Pancreas (tissue), 10 donors: ENCODE results near the gene ZSWIM5. TPM values are rescaled to one million over a fixed set of nuclear protein-coding genes. Genes with fewer than 3 reads are reported as not detected.

ENCODE experiments used
- ATAC-seq, 4 donors: fragments of 200-7000 bp; cut with Tn5 transposase; one replicate each; pipeline versions ENCODE4 v1.8.0 to v1.9.1; 2020; ENCODE audit warnings: mild to moderate bottlenecking in 4 of 4, moderate library complexity in 4 of 4
- DNase-seq, 6 donors: peaks; one replicate each; pipeline ENCODE4 v3.0.0-alpha.2; 2020
- FAIRE-seq: peaks from 2 replicates; lab custom pipeline; 2012; peaks lifted over from hg19 to GRCh38; lab: Jason Lieb, UNC
- H3K27ac ChIP-seq, 4 donors: fragments of 200-600 bp; sonication (generic); 1 replicate in 3 of 4; 2 replicates in 1 of 4; pipeline versions ENCODE4 v1.5.0 to v1.8.0; 2020
- H3K27me3 ChIP-seq, 4 donors: fragments of 200-600 bp; one replicate each; pipeline ENCODE4 v1.8.0; 2021
- H3K36me3 ChIP-seq, 3 donors: fragments of 200-600 bp; sonication (generic) in 1 of 3; one replicate each; pipeline versions ENCODE4 v1.5.0 to v1.8.0; 2020 to 2021
- H3K4me1 ChIP-seq, 3 donors: fragments of 200-600 bp; one replicate each; pipeline ENCODE4 v1.8.0; 2021
- H3K4me3 ChIP-seq, 4 donors: fragments of 200-600 bp; sonication (generic) in 2 of 4; one replicate each; pipeline versions ENCODE4 v1.5.0 to v1.8.0; 2020 to 2021
- H3K9me3 ChIP-seq, 4 donors: fragments of 200-600 bp; one replicate each; pipeline ENCODE4 v1.8.0; 2021
- WGBS, 2 donors: extraction: QIAGEN DNeasy Blood & Tissue Kit; methylation state at CpG; one replicate each; pipeline ENCODE4 v1.1.7; 2013; 5-methylcytosine and 5-hydroxymethylcytosine counted together
- intact Hi-C, 3 donors: fragments of 100-400 bp; cut with DNase I; formaldehyde crosslinking; loops; one replicate each; pipeline versions ENCODE4 v1.11.1 to v1.14.2; 2022
- polyA plus RNA-seq, 2 donors: library from polyadenylated mRNA; stranded (reverse); fragments of 200-250 nt; gene quantifications; one replicate each; pipeline ENCODE4 v1.2.3, GENCODE V29; 2013
- total RNA-seq, 6 donors: library from RNA; stranded (reverse); fragmentation: NEBNext Ultra II Directional in 4 of 6; extraction: Animal tissue kit (Norgen Biotek cat#: 25700) in 4 of 6; gene quantifications; one replicate each; pipeline versions ENCODE4 v1.2.1 to v1.2.4, GENCODE V29; 2021 to 2023
- TF ChIP-seq, protein P1 (sequence below), 4 donors: fragments of 200-600 bp; sonication (generic) in 3 of 4; IDR thresholded peaks; one replicate each; pipeline versions ENCODE4 v1.5.0 to v1.8.0; 2021; ENCODE audit warnings: antibody characterized with exemption in 4 of 4
- donor health status: healthy with polysubstance abuse.
- donor health status: DM: no; HTN: no; CAD: no; lungs with moderate emphysema.
- donor health status: DM: no; HTN: no; CAD: no.
- donor health status: control.
- donor health status: control.
- donor health status: Bipolar disorder and iron deficiency.
- donor health status: DM: yes; HTN: yes; CAD: no.
- donor health status: DM: no; HTN: no; CAD: no.
- donor health status: DM: no; HTN: no; CAD: no.
- donor health status: DM: yes; HTN: yes; CAD: no.

ZSWIM5 gene
- total and polyA plus RNA-seq, 8 donors, result 0.76 to 2.7 (median 2.4) TPM

DNA sequence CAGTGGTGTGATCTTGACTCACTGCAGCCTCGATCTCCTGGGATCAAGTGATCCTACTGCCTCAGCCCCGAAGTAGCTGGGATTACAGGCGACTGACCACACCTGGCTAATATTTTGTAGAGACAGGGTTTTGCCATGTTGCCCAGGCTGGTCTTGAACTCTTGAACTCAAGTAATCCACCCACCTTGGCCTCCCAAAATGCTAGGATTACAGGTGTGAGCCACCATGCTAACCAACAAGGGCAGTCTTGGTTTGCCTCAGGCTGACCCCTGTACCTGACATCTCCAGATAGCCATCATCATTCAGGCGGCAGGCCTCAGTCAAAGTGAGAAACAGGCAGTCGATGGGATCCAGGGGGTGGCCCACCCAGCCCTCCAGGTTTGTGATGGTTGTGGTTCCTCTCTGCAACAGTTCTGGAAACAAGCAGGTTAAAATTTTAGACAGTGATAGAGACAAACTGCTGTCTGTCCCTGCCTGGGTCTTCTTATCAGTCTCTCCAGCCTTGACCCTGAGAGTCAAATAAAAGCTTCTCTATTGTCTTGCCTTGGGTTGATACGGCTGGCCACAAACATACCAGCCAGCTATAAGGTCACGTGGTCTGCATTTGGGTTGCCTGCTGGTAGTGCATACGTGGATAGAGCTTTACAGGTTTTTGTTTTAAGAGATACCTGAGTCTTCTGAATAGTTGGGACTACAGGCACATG lies 167.6 kb downstream of the ZSWIM5 start:
- DNase-seq (no peak), FAIRE-seq (no peak), ATAC-seq (no peak)
- no peaks in the 10 kb centered on the region for H3K36me3 ChIP-seq
- TF ChIP-seq, protein P1, sequence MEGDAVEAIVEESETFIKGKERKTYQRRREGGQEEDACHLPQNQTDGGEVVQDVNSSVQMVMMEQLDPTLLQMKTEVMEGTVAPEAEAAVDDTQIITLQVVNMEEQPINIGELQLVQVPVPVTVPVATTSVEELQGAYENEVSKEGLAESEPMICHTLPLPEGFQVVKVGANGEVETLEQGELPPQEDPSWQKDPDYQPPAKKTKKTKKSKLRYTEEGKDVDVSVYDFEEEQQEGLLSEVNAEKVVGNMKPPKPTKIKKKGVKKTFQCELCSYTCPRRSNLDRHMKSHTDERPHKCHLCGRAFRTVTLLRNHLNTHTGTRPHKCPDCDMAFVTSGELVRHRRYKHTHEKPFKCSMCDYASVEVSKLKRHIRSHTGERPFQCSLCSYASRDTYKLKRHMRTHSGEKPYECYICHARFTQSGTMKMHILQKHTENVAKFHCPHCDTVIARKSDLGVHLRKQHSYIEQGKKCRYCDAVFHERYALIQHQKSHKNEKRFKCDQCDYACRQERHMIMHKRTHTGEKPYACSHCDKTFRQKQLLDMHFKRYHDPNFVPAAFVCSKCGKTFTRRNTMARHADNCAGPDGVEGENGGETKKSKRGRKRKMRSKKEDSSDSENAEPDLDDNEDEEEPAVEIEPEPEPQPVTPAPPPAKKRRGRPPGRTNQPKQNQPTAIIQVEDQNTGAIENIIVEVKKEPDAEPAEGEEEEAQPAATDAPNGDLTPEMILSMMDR (IDR thresholded peaks at IDR 0.05), result no peak
- H3K4me1 ChIP-seq, result no peaks in the 10 kb centered on the region
- 82 to 84% methylated on average over 8 of the region's 8 CpGs for WGBS, 2 donors
- no peak overlapping the region for H3K4me3 ChIP-seq
- H3K9me3 ChIP-seq, result no peaks in the 10 kb centered on the region
- no peak overlapping the region for H3K27ac ChIP-seq
- no peaks in the 10 kb centered on the region for H3K27me3 ChIP-seq
- intact Hi-C loops, result no loop called here

DNA sequence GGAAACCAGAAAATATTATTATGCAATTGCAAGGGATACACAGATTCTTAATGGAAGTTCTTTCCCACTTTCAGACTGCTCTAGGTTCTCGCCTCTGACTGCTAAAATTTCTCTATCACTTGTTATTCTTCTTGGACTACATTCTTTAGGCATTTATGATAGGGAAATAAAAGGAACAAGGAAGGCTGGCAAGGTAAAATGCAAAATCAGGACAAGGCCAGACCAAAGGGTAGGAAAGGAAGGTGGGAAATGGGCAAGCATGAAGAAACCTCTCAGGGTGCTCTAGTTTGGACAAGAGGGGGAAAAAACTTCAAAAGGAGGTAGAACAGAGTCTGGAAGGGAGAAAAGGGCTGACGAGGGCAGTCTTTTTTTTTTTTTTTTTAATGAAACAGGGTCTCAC lies 168.2 kb downstream of the ZSWIM5 start:
- ATAC-seq, result no peak
- intact Hi-C loops, result no loop called here
- TF ChIP-seq, protein P1 (IDR thresholded peaks at IDR 0.05), result no peak
- H3K36me3 ChIP-seq, result no peaks in the 10 kb centered on the region
- WGBS, 2 donors, result 92 to 96% methylated on average over 1 to 2 of the region's 2 CpGs
- DNase-seq, result no peak
- H3K27me3 ChIP-seq, result no peaks in the 10 kb centered on the region
- H3K4me1 ChIP-seq, result no peaks in the 10 kb centered on the region
- no peaks in the 10 kb centered on the region for H3K9me3 ChIP-seq
- H3K27ac ChIP-seq, result no peak overlapping the region
- H3K4me3 ChIP-seq, result no peak overlapping the region
- FAIRE-seq, result no peak

DNA sequence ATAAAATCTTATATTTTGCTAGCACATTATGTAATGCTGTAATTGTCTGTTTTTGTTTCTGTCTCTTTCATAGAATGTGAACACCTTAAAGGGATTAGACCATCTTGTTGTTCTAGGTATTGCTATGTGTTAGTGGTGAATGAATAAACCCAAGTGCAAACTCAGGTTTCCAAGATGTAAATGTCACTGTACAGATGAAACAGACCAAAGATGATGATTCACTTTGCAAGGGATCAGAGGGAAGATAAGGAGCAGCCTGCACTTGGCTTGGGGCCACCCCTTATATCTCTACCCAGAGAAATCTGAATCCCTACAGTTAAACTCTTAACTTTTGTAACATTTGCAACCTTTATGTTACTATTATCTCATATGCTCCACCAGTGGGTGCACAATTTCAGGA lies 168.9 kb downstream of the ZSWIM5 start:
- DNase-seq, result no peak
- no peaks in the 10 kb centered on the region for H3K9me3 ChIP-seq
- no peak for ATAC-seq
- no peaks in the 10 kb centered on the region for H3K36me3 ChIP-seq
- intact Hi-C loops, result no loop called here
- no peak overlapping the region for H3K27ac ChIP-seq
- no peak for FAIRE-seq
- no peaks in the 10 kb centered on the region for H3K4me1 ChIP-seq
- TF ChIP-seq, protein P1 (IDR thresholded peaks at IDR 0.05), result no peak
- H3K27me3 ChIP-seq, result no peaks in the 10 kb centered on the region
- H3K4me3 ChIP-seq, result no peak overlapping the region

DNA sequence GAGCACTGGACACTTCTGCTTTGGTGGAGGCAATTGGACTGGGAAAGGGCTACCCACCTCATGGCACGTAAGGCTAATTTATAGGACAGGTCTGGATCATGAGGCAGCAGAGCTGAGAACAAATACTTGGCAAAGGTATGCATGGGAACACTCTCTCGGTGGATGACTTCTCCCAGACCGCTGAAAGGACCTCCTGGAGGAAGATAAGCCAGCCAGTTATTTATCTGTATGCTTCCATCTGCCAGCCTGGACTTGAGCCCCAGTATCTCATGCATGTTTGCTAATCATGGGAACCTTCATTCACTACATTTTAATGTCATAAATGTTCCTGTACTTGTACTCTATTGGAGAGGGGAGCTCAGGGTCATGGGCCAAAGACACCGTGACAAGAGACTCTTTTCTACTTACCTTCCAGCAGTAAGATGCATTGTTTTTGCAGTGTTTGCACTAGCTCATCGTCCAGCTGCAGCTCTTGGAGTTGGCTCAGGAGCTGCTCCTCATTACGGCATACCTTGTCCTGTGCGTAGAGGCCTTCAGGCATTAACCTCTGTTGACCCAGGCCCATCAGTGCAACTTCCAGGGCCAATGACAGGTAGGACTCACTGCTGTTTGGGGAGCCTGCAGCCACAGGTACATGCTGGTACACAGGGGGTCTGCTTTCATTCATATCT lies 170.6 kb downstream of the ZSWIM5 start:
- H3K27me3 ChIP-seq, result no peaks in the 10 kb centered on the region
- WGBS, 2 donors, result 76 to 82% methylated on average over 7 of the region's 7 CpGs
- ATAC-seq (no peak), DNase-seq (no peak), FAIRE-seq (no peak)
- TF ChIP-seq, protein P1 (IDR thresholded peaks at IDR 0.05), result no peak
- no peak overlapping the region for H3K27ac ChIP-seq
- H3K36me3 ChIP-seq, result no peaks in the 10 kb centered on the region
- H3K4me3 ChIP-seq, result no peak overlapping the region
- intact Hi-C loops, result no loop called here
- H3K4me1 ChIP-seq, result no peaks in the 10 kb centered on the region
- no peaks in the 10 kb centered on the region for H3K9me3 ChIP-seq

DNA sequence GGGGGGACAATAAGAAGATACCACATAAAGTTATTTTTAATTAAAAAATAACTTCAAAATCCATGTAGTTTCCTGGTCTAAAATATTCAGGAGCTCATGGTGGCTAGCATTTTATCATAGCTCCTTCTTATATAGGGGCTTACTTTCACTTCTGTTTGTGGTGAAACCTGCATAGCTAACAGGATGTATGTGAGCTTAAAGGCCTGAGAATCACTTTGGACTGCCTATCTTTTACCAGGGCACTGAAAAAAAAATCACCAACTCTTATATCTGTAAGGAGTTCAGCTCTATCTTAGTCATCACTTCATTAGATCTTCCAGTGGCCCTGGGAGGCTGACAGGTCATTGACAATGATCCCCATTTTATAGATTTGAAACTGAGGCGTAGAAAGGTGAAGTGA lies 173.0 kb downstream of the ZSWIM5 start:
- ATAC-seq (no peak), FAIRE-seq (no peak), DNase-seq (no peak)
- intact Hi-C loops, result no loop called here
- WGBS, 2 donors, result 98 to 100% methylated on average over 1 of the region's 1 CpG
- no peaks in the 10 kb centered on the region for H3K27me3 ChIP-seq
- H3K4me1 ChIP-seq, result no peaks in the 10 kb centered on the region
- H3K27ac ChIP-seq, result no peak overlapping the region
- H3K4me3 ChIP-seq, result no peak overlapping the region
- no peaks in the 10 kb centered on the region for H3K9me3 ChIP-seq
- no peaks in the 10 kb centered on the region for H3K36me3 ChIP-seq
- TF ChIP-seq, protein P1 (IDR thresholded peaks at IDR 0.05), result no peak
